Stimulated activated CD8-positive, alpha-beta memory T cell treated with anti-CD3 and anti-CD28 coated beads, Interleukin-2, amount 100 ng/mL, for 48 hours (primary cell): ENCODE measurements around the gene ARSG.
"Not testable (repeated sequence)": the region's sequence is repeated elsewhere in the genome, so short reads cannot be mapped to it uniquely, and the experiment has no call there.

Experiments used
- DNase-seq, 2 donors: peaks; one replicate each; pipeline ENCODE4 v3.0.0-alpha.2; 2020; ENCODE audit warnings: low read depth in 2 of 2

The ARSG gene

GRCh38 chr17:68306819-68307218, 15.5 kb downstream of the ARSG start:
- no peak for DNase-seq

GRCh38 chr17:68307443-68307842, 16.1 kb downstream of the ARSG start:
- no peak for DNase-seq

GRCh38 chr17:68308486-68308885, 17.2 kb downstream of the ARSG start:
- DNase-seq = not testable (repeated sequence)

GRCh38 chr17:68309066-68309670, 17.9 kb downstream of the ARSG start:
- not testable (repeated sequence) for DNase-seq

- no peak for DNase-seq
These were observed 18.9 kb downstream of the ARSG start for GRCh38 chr17:68310152-68310551.

GRCh38 chr17:68314916-68315535, 23.7 kb downstream of the ARSG start:
- DNase-seq = no peak

GRCh38 chr17:68315930-68316329, 24.6 kb downstream of the ARSG start:
- no peak for DNase-seq

GRCh38 chr17:68317458-68317857, 26.2 kb downstream of the ARSG start:
- no peak for DNase-seq

- no peak for DNase-seq
These were observed 27.1 kb downstream of the ARSG start for GRCh38 chr17:68318103-68318991.

- no peak for DNase-seq
These were observed 28.3 kb downstream of the ARSG start for GRCh38 chr17:68319410-68320162.

GRCh38 chr17:68320311-68320865, 29.1 kb downstream of the ARSG start:
- no peak for DNase-seq

- DNase-seq = no peak
These were observed 29.8 kb downstream of the ARSG start for GRCh38 chr17:68320943-68321555.

- no peak for DNase-seq
These were observed 30.3 kb downstream of the ARSG start for GRCh38 chr17:68321556-68321954.

- no peak for DNase-seq
These were observed 31.3 kb downstream of the ARSG start for GRCh38 chr17:68322630-68323029.

GRCh38 chr17:68324114-68324513, 32.8 kb downstream of the ARSG start:
- DNase-seq = no peak

GRCh38 chr17:68324654-68325336, 33.5 kb downstream of the ARSG start:
- no peak for DNase-seq

- DNase-seq = no peak
These were observed 34.7 kb downstream of the ARSG start for GRCh38 chr17:68325961-68326360.

GRCh38 chr17:68326681-68327080, 35.4 kb downstream of the ARSG start:
- peak in 1 of 2 donors; percentile 11 for DNase-seq

GRCh38 chr17:68327823-68328557, 36.7 kb downstream of the ARSG start:
- no peak for DNase-seq

- DNase-seq = no peak
These were observed 37.4 kb downstream of the ARSG start for GRCh38 chr17:68328676-68329075.
